ENCODE measurements around the gene TMEM170A.

The TMEM170A gene

GRCh38 chr16:75402159-75402820 lies 62.2 kb downstream of the TMEM170A start:
- DNase-seq (ENCODE audit: low read depth in 2 of 2), result no peak

DNA sequence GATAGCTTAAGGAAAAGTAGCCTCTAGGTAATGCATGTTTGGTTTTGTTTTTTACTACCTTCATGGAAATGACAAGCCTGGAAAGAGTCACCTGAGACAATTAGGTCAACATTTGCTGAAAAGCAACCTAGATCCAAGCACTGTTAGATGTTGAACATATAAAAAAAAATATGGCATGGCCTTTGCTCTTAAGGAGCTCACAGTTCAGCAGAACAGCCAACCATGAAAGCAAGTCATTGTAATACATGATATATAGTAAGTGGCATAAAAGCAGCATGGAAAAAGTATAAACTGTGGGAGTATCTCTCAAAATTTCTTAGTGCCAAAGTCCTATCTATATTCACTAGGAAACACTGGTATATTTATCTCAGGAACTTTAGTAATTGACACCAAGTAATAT lies 62.8 kb downstream of the TMEM170A start:
- no peak for DNase-seq (ENCODE audit: low read depth in 2 of 2)

- no peak for DNase-seq (ENCODE audit: low read depth in 2 of 2)
These were observed 66.2 kb downstream of the TMEM170A start for GRCh38 chr16:75398333-75398732.

GRCh38 chr16:75394941-75395340 lies 69.5 kb downstream of the TMEM170A start:
- no peak for DNase-seq (ENCODE audit: low read depth in 2 of 2)
